ENCODE data around the gene GSTT2. TPM values are rescaled to one million over a fixed set of nuclear protein-coding genes. Genes with fewer than 3 reads are reported as not detected.
"Not testable (repeated sequence)": the region's sequence is repeated elsewhere in the genome, so short reads cannot be mapped to it uniquely, and the experiment has no call there.

Gene GSTT2
- polyA plus RNA-seq (2013, experiment 1 of 2) = 0.22 TPM
- 0.25 TPM for polyA plus RNA-seq (2013, experiment 2 of 2)

DNA sequence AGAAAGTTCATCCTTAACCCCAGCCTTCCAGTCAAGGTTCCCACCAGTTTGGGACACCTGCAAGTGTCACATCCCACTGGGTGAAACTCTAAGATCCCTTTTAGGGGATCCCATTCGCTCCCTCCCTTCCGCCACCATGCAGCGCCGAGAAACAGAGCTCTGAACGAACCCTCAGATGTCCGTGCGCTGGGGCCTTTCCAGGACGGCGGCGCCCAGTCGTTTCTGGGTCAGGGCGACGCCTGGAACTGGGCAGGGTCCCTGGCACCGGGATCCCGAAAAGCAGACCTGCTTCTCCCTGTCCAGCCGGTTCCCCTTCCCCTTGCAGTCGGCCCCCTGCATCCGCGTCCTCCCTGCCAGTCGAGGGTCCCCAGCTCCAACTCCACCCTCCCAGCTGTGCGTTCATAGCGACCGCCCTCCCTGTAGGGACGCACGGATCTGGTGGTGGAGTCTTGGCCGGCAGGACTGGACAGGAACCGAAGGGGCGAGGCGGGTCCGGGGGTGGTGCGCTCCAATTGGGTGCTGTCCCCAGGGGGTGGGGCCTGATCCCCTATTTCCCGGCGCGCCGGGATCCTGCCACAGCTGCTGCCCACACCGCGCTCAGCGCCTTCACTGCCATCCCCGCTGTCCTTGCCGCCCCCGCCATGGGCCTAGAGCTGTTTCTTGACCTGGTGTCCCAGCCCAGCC is at the start of gene GSTT2:
Gene GSTT2 (plus strand): TSS at position 578 of the 684 bp plus-strand sequence.
- not testable (repeated sequence) for H2BK120ac ChIP-seq (ENCODE audit: low read depth, low read length); H3K27ac ChIP-seq (replicated peaks; ENCODE audit: low read length); H2BK12ac ChIP-seq (ENCODE audit: low read length); H2AFZ ChIP-seq (ENCODE audit: low read length); H4K91ac ChIP-seq (ENCODE audit: low read depth, low read length, poor library complexity); H4K8ac ChIP-seq (ENCODE audit: low read depth, low read length); H3K27me3 ChIP-seq (ENCODE audit: control insufficient read depth in 3 of 3, insufficient read depth in 3 of 3, low read depth in 1 of 3, low read length in 3 of 3); H3K4me2 ChIP-seq (ENCODE audit: insufficient read depth, low read length, poor library complexity, severe bottlenecking); H3K4ac ChIP-seq (ENCODE audit: low read length); DNase-seq (ENCODE audit: low spot score); H2BK15ac ChIP-seq (ENCODE audit: low read length); H3K4me3 ChIP-seq (ENCODE audit: low read length in 2 of 2); H3K14ac ChIP-seq (ENCODE audit: low read length); H3K23ac ChIP-seq (ENCODE audit: low read depth, low read length, poor library complexity); H2AK5ac ChIP-seq (ENCODE audit: low read depth, low read length); H2BK5ac ChIP-seq (ENCODE audit: low read length); H3K79me1 ChIP-seq (ENCODE audit: low read depth, low read length); H3K36me3 ChIP-seq (replicated peaks in 1 of 2; ENCODE audit: control insufficient read depth in 2 of 2, insufficient read depth in 2 of 2, low read length in 2 of 2); H3K4me1 ChIP-seq (ENCODE audit: control insufficient read depth in 2 of 2, insufficient read depth in 1 of 2, low read depth in 1 of 2, low read length in 2 of 2); H3K9me3 ChIP-seq (replicated peaks in 1 of 2; ENCODE audit: control insufficient read depth in 2 of 2, insufficient read depth in 1 of 2, low read depth in 1 of 2, low read length in 2 of 2); H3K9ac ChIP-seq (ENCODE audit: low read depth, low read length, poor library complexity); H3K18ac ChIP-seq (ENCODE audit: low read length)
- WGBS, 2 donors (ENCODE audit: extremely low coverage in 2 of 2, insufficient read length in 2 of 2, insufficient replicate concordance in 1 of 2) = no CpG with 5 or more reads among the region's 41 CpGs

DNA sequence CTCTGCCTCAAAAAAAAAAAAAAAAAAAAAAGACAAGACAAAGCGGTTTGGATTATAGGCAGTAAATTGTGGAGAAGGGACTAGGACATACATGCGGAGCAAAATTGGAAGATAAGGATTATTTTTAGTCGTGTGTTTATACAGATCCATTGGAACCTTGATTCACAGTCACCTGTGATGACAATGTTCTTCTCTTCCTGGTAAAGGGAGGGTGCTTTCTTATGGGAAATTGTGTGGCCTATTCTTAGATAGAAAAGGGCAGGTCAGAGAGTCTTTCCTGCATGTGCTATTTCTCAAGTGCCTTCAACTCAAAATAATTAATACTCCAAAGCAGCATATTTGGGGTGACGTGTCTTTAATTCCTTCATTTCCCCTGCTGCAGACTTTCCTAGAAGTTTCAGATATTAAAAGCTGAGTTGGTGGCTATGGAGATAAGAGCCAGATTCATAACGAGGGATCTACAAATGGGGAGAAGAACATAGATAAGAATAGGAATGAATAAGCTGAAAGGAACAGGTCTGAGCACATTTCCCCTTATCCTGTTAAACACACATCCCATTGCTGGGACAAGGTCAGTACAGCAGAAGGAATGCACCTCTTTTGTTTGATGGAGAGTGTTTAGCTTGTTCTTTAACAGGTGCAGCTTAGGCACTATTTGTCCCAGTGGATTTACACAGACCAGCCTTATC is 41.5 kb upstream of the GSTT2 start:
- Histone ChIP-seq H3K9me3 (replicated peaks in 1 of 2; ENCODE audit: control insufficient read depth in 2 of 2, insufficient read depth in 1 of 2, low read depth in 1 of 2, low read length in 2 of 2) (no peaks in the 10 kb centered on the region), H3K79me1 (ENCODE audit: low read depth, low read length) (no peaks in the 10 kb centered on the region)
- no peak for DNase-seq (ENCODE audit: low spot score)

DNA sequence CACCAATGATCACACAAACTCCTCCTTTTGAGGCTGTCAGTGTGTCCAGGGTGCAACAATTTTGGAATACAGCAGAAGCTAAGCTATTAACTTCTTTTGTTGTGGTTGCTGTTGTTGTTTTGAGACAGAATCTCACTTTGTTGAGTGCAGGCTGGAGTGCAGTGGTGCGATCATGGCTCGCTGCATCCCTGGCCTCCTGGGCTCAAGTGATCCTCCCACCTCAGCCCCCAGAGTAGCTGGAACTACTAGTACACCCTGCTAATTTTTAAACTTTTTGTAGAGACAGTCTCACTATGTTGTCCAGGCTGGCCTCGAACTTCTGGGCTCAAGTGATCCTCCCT is 40.9 kb upstream of the GSTT2 start:
- Histone ChIP-seq H3K79me1 (ENCODE audit: low read depth, low read length) (no peaks in the 10 kb centered on the region), H2AK5ac (ENCODE audit: low read depth, low read length) (no peak overlapping the region), H3K9me3 (replicated peaks in 1 of 2; ENCODE audit: control insufficient read depth in 2 of 2, insufficient read depth in 1 of 2, low read depth in 1 of 2, low read length in 2 of 2) (no peaks in the 10 kb centered on the region), H3K27ac (replicated peaks; ENCODE audit: low read length) (no peak overlapping the region), H3K4me1 (ENCODE audit: control insufficient read depth in 2 of 2, insufficient read depth in 1 of 2, low read depth in 1 of 2, low read length in 2 of 2) (peaks cover 0 to 3% of the 10 kb centered on the region in 2 donors), H2BK12ac (ENCODE audit: low read length) (no peak overlapping the region), H3K4me3 (ENCODE audit: low read length in 2 of 2) (no peak overlapping the region), H2BK5ac (ENCODE audit: low read length) (no peak overlapping the region), H4K91ac (ENCODE audit: low read depth, low read length, poor library complexity) (no peak overlapping the region), H3K23ac (ENCODE audit: low read depth, low read length, poor library complexity) (no peak overlapping the region), H3K36me3 (replicated peaks in 1 of 2; ENCODE audit: control insufficient read depth in 2 of 2, insufficient read depth in 2 of 2, low read length in 2 of 2) (no peaks in the 10 kb centered on the region), H3K9ac (ENCODE audit: low read depth, low read length, poor library complexity) (no peak overlapping the region), H3K4me2 (ENCODE audit: insufficient read depth, low read length, poor library complexity, severe bottlenecking) (no peak overlapping the region), H4K8ac (ENCODE audit: low read depth, low read length) (no peak overlapping the region), H3K14ac (ENCODE audit: low read length) (no peak overlapping the region), H3K27me3 (ENCODE audit: control insufficient read depth in 3 of 3, insufficient read depth in 3 of 3, low read depth in 1 of 3, low read length in 3 of 3) (no peaks in the 10 kb centered on the region), H2BK120ac (ENCODE audit: low read depth, low read length) (no peak overlapping the region), H2AFZ (ENCODE audit: low read length) (peak overlapping the region; percentile 53), H3K4ac (ENCODE audit: low read length) (no peak overlapping the region), H2BK15ac (ENCODE audit: low read length) (no peak overlapping the region), H3K18ac (ENCODE audit: low read length) (no peak overlapping the region)
- no peak for DNase-seq (ENCODE audit: low spot score)
- no CpG with 5 or more reads among the region's 3 CpGs for WGBS, 2 donors (ENCODE audit: extremely low coverage in 2 of 2, insufficient read length in 2 of 2, insufficient replicate concordance in 1 of 2)

More for the DNA sequence above, 41.5 kb upstream of the GSTT2 start:
- H4K8ac ChIP-seq (ENCODE audit: low read depth, low read length) = no peak overlapping the region
- H3K4me2 ChIP-seq (ENCODE audit: insufficient read depth, low read length, poor library complexity, severe bottlenecking) = no peak overlapping the region
- no peak overlapping the region for H3K4me3 ChIP-seq (ENCODE audit: low read length in 2 of 2)
- H3K27me3 ChIP-seq (ENCODE audit: control insufficient read depth in 3 of 3, insufficient read depth in 3 of 3, low read depth in 1 of 3, low read length in 3 of 3) = no peaks in the 10 kb centered on the region
- H3K14ac ChIP-seq (ENCODE audit: low read length) = no peak overlapping the region
- no peaks in the 10 kb centered on the region for H3K36me3 ChIP-seq (replicated peaks in 1 of 2; ENCODE audit: control insufficient read depth in 2 of 2, insufficient read depth in 2 of 2, low read length in 2 of 2)
- no peak overlapping the region for H3K27ac ChIP-seq (replicated peaks; ENCODE audit: low read length)
- H3K9ac ChIP-seq (ENCODE audit: low read depth, low read length, poor library complexity) = no peak overlapping the region
- 100% methylated on average over 1 of the region's 5 CpGs; no CpG with 5 or more reads in 1 of the 2 donors for WGBS, 2 donors (ENCODE audit: extremely low coverage in 2 of 2, insufficient read length in 2 of 2, insufficient replicate concordance in 1 of 2)
- H2BK120ac ChIP-seq (ENCODE audit: low read depth, low read length) = no peak overlapping the region
- no peak overlapping the region for H2BK12ac ChIP-seq (ENCODE audit: low read length)
- H2AK5ac ChIP-seq (ENCODE audit: low read depth, low read length) = no peak overlapping the region
- no peak overlapping the region for H3K18ac ChIP-seq (ENCODE audit: low read length)
- H2BK15ac ChIP-seq (ENCODE audit: low read length) = no peak overlapping the region
- H3K4me1 ChIP-seq (ENCODE audit: control insufficient read depth in 2 of 2, insufficient read depth in 1 of 2, low read depth in 1 of 2, low read length in 2 of 2) = peaks cover 0 to 3% of the 10 kb centered on the region in 2 donors
- no peak overlapping the region for H2BK5ac ChIP-seq (ENCODE audit: low read length)
- H4K91ac ChIP-seq (ENCODE audit: low read depth, low read length, poor library complexity) = no peak overlapping the region
- no peak overlapping the region for H3K23ac ChIP-seq (ENCODE audit: low read depth, low read length, poor library complexity)
- H2AFZ ChIP-seq (ENCODE audit: low read length) = peak overlapping the region; percentile 53
- H3K4ac ChIP-seq (ENCODE audit: low read length) = no peak overlapping the region

DNA sequence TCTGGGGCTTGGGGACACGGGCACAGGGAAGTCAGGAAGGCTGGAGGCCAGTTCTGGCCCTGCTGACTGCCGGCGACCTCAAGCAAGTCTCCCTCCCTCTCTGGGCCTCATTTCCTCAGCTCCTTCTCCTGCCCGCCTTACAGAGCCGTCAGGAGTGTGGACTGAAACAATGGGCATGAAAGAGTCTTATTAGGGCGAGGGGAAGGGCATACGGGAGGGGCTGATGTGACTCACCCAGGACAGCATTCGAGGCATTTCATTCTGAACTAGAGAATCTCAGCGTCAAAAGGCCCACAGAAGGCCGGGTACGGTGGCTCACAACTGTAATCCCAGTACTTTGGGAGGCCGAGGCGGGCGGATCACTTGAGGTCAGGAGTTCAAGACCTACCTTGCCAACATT is 39.8 kb upstream of the GSTT2 start:
- H3K36me3 ChIP-seq (replicated peaks in 1 of 2; ENCODE audit: control insufficient read depth in 2 of 2, insufficient read depth in 2 of 2, low read length in 2 of 2); H2AFZ ChIP-seq (ENCODE audit: low read length); H2BK5ac ChIP-seq (ENCODE audit: low read length); H3K27ac ChIP-seq (replicated peaks; ENCODE audit: low read length); H3K14ac ChIP-seq (ENCODE audit: low read length); H2BK120ac ChIP-seq (ENCODE audit: low read depth, low read length); H3K18ac ChIP-seq (ENCODE audit: low read length); H3K79me1 ChIP-seq (ENCODE audit: low read depth, low read length); H3K9me3 ChIP-seq (replicated peaks in 1 of 2; ENCODE audit: control insufficient read depth in 2 of 2, insufficient read depth in 1 of 2, low read depth in 1 of 2, low read length in 2 of 2); H2AK5ac ChIP-seq (ENCODE audit: low read depth, low read length); H3K23ac ChIP-seq (ENCODE audit: low read depth, low read length, poor library complexity); H3K27me3 ChIP-seq (ENCODE audit: control insufficient read depth in 3 of 3, insufficient read depth in 3 of 3, low read depth in 1 of 3, low read length in 3 of 3); DNase-seq (ENCODE audit: low spot score); H4K91ac ChIP-seq (ENCODE audit: low read depth, low read length, poor library complexity); H3K4me1 ChIP-seq (ENCODE audit: control insufficient read depth in 2 of 2, insufficient read depth in 1 of 2, low read depth in 1 of 2, low read length in 2 of 2); H3K9ac ChIP-seq (ENCODE audit: low read depth, low read length, poor library complexity); H3K4me3 ChIP-seq (ENCODE audit: low read length in 2 of 2); H2BK15ac ChIP-seq (ENCODE audit: low read length); H2BK12ac ChIP-seq (ENCODE audit: low read length); H3K4ac ChIP-seq (ENCODE audit: low read length); H4K8ac ChIP-seq (ENCODE audit: low read depth, low read length); H3K4me2 ChIP-seq (ENCODE audit: insufficient read depth, low read length, poor library complexity, severe bottlenecking): not testable (repeated sequence)
- no CpG with 5 or more reads among the region's 14 CpGs for WGBS, 2 donors (ENCODE audit: extremely low coverage in 2 of 2, insufficient read length in 2 of 2, insufficient replicate concordance in 1 of 2)
